ENCODE data around the gene MINDY4. TPM values are rescaled to one million over a fixed set of nuclear protein-coding genes. Genes with fewer than 3 reads are reported as not detected.

The MINDY4 gene
- 1.4 and 3.5 TPM in 2 replicates for total RNA-seq

DNA sequence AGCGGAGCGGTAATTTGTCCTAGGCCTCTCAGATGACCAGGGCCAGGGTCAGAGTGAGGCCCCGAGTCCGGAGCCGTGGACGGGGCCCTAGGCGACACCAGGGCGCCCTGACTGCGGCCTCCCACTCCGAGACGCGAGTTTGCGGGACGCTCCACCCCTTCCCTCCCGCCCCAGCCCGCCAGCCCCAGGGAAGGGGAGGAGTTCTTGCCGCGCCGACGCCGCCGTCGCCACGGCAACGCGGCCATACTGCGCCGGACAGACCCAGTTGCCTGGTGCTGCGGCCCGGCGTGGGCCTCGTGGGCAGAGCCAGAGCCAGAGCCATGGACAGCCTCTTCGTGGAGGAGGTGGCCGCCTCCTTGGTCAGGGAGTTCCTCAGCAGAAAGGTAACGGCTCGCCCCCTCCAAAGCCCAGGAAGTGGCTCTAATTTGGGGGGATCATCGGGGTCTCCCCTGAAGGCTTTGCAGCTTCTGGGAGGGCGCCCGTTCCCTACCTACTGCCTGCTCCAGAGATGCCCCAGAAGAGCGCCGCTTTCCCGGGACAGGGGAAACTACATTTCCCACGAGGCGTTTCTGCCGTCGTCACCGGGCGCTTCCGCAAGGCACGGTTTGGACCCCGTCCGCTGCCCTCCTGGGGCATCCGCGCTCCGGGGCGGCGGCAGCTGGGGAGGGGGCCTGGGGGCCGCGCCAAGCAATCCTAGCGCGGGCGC is at the start of gene MINDY4:
Gene MINDY4, plus strand, starts transcription at position 244 of the 706 bp plus-strand sequence. Its CDS starts 77 bp downstream, at position 321.

GRCh38 chr7:30751696-30752273 is 19.4 kb upstream of the MINDY4 start, which contains the start of gene INMT:
INMT (plus strand) TSS chr7:30752135; CDS start chr7:30752151, 16 bp downstream.

GRCh38 chr7:30911561-30911969 is 140.3 kb downstream of the MINDY4 start, which contains the start of gene AQP1:
AQP1 (plus strand) TSS chr7:30911853; CDS start chr7:30911910, 57 bp downstream.

Other genes starting within 250 kb of the MINDY4 start
- 361 and 457 TPM in 2 replicates for gene GARS1, start 176.5 kb upstream of the MINDY4 start, total RNA-seq
- not detected in 2 replicates for gene CRHR2, start 89.0 kb upstream of the MINDY4 start, total RNA-seq
- gene INMT, start 19.3 kb upstream of the MINDY4 start, total RNA-seq: not detected in 2 replicates
- 0.14 TPM in 1 of 2 replicates, not detected in the other for gene AQP1, start 140.4 kb downstream of the MINDY4 start, total RNA-seq
- gene GHRHR, start 192.5 kb downstream of the MINDY4 start, total RNA-seq: not detected in 2 replicates